GM20431 (cell line): ENCODE results near the gene HCN2.
"Not testable (repeated sequence)": the region's sequence is repeated elsewhere in the genome, so short reads cannot be mapped to it uniquely, and the experiment has no call there.

Experiments
- in situ Hi-C: fragments of 300-500 bp; cut with MseI, MboI; formaldehyde crosslinking; loops from one replicate; pipeline ENCODE4 v1.15.0; 2020; ENCODE audit warnings: low sequenced_read_pairs; ENCODE audit not compliant: unreplicated experiment

Gene HCN2

GRCh38 chr19:617551-618246 lies 28.0 kb downstream of the HCN2 start:
- in situ Hi-C loops: no loop called here

DNA sequence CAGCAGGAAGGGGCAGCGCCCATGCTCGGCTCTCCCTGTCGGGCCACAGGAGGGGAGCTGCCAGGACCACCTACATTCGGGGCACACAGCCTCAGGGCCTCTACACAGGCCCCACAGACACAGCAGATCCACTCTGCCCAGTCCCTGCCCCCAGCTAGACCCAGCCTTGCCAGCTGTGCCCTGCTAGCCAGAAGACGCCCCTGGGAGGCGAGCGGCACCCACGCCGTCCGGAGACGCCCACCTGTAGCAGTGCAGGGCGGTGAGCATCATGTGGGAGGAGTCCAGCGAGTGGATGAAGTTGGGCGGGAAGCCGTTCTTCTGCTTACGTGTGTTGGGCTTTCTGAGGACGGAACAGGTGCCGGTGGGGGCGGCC lies 28.6 kb downstream of the HCN2 start:
- in situ Hi-C loops: no loop called here

- in situ Hi-C loops: no loop called here
Observed at GRCh38 chr19:618674-619285, 29.1 kb downstream of the HCN2 start.

GRCh38 chr19:619286-620002 lies 29.8 kb downstream of the HCN2 start:
- in situ Hi-C loops: no loop called here

DNA sequence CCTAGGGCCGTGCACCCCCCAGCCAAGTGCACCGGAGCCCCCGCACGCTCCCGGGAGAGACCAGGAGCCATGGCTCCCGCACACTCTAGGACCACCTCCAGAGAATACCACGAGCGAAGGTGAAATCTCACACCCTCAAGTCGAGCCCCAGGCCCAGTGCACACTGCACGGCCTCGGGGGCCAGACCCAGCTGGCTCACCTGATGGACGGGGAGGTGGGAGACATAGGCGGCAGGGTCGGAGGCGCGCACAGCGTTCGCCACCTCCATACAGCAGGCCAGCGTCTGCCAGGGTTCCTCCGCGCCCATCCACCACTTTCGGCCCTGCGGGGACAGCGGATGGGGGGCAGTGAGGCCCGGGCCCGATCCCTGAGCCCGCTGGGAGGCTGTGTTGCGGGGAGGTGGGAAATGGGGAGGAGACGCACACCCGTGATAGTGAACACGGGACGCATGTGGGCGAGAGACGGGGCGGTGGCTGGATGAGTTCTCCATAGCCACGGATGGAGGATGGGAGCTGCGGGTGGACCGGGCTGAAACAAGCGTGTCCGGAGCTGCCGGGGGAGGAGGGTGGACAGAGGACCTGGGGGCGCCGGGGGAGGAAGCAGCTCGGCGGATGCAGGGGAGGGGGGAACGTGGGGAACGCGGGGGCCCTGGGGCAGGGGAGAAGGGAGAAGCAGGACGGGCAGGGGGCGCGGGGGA lies 30.6 kb downstream of the HCN2 start:
- in situ Hi-C loops: no loop called here

DNA sequence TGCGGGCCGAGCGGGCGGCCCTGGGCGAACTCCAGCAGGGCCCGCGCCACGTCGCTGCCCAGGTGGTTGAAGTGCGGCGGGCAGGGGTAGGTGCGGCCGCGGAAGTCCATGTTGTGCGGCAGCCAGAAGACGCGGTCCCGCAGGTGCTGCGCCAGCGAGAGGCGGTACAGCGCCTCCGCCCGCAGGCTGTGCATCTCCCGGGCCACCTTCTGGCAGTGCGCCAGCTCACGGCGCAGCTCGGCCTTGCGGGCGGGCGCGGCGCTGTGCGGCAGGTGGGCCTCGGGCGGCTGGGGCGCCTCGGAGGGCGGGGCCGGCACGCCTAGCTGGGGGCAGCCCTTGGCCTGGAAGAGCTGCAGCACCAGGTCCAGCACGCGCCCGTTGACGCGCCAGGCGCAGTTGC lies 31.5 kb downstream of the HCN2 start:
- in situ Hi-C loops: not testable (repeated sequence)

DNA sequence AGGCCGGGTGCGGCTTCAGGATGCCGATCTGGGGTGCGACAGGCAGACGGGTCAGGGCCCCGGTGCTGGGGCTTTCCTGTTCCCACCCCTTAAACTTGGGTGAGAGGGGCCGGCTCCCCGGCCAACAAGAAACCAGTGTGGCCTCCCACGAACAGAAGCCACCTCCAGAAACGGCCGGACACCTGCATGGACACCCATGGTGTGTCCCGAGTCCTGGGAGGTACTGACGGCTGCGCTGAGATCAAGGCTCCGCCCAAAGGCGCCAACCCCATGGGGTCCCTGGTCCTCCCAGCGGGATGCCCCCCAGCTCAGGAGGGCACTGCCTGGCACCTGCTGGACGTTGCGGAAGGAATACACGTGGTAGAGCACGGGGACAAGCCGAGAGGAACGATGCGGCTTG lies 32.1 kb downstream of the HCN2 start:
- in situ Hi-C loops: no loop called here

GRCh38 chr19:622666-623065 lies 33.0 kb downstream of the HCN2 start:
- in situ Hi-C loops: no loop called here

DNA sequence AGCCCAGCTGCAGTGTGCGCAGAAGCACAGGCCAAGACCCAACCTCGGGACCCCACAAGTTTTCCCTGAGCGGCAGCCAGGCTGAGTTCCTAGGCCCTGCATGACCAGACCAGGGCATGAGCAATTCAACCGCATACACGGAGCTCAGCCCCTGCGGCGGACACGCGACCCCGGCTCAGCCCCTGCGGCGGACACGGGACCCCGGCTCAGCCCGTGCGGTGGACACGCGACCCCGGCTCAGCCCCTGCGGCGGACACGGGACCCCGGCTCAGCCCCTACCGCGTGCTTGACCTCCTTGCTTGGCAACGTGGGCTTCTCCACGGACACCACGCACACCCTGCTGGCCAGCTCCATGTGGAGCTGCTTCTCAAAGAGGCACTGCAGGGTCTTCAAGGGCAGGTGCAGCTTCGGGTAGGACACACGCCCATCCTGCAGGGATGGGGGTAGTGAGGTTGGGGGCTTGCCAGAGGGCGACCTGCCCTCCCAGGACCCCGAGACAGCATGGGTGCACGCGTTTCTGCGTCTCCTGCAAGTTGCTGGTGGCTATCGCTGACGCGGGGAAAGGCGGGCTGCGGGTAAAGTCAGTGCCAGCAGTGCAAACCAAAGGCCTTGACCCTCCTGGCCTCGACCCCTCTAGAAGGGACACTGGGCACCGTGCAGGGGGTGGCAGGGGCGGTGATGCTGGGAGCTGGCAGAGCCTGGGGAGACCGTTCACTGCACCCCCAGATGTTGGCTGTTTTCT lies 33.7 kb downstream of the HCN2 start:
- in situ Hi-C loops: no loop called here

DNA sequence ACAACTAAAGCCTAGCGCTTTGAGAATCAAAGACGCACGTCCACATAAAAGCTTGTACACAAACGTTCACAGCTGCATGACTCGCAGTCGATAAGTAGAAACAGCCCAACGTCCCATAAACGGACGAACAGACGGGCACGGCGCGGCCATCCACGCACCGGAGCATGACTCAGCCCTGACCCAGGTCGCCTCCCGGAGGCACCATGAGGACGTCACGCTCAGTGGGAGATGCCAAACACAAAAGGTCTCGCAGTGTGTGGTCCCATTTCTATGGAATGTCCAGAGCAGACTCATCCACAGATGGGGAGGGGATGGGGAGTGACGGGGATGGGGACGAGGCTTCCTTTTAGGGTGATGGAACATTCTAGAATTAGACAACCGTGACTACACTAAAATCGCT lies 34.3 kb downstream of the HCN2 start:
- in situ Hi-C loops: no loop called here

GRCh38 chr19:624433-625109 lies 34.9 kb downstream of the HCN2 start:
- in situ Hi-C loops: no loop called here

GRCh38 chr19:625257-625656 lies 35.6 kb downstream of the HCN2 start:
- in situ Hi-C loops: no loop called here

- in situ Hi-C loops: not testable (repeated sequence)
Observed at GRCh38 chr19:626566-626965, 36.9 kb downstream of the HCN2 start.

GRCh38 chr19:628168-628567 lies 38.5 kb downstream of the HCN2 start:
- in situ Hi-C loops: no loop called here

DNA sequence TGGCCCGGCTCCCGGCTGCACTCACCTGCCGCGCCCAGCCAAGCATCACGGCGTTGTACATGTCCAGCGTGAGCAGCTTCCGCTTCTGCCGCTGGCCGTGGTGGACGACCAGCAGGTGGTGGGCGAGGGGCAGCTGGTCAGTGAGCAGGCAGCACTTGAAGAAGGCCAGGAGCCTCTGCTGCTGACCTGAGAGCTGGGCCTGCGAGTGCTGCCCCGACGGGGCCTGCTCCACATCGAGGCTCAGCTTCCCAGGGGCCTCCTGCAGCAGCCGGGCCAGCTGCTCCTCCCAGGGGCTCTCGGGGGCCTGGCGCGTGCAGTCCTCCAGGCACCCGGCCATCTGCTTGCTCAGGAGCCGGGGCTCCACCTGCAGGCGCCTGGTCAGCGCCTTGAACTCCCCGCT lies 39.8 kb downstream of the HCN2 start:
- in situ Hi-C loops: not testable (repeated sequence)

DNA sequence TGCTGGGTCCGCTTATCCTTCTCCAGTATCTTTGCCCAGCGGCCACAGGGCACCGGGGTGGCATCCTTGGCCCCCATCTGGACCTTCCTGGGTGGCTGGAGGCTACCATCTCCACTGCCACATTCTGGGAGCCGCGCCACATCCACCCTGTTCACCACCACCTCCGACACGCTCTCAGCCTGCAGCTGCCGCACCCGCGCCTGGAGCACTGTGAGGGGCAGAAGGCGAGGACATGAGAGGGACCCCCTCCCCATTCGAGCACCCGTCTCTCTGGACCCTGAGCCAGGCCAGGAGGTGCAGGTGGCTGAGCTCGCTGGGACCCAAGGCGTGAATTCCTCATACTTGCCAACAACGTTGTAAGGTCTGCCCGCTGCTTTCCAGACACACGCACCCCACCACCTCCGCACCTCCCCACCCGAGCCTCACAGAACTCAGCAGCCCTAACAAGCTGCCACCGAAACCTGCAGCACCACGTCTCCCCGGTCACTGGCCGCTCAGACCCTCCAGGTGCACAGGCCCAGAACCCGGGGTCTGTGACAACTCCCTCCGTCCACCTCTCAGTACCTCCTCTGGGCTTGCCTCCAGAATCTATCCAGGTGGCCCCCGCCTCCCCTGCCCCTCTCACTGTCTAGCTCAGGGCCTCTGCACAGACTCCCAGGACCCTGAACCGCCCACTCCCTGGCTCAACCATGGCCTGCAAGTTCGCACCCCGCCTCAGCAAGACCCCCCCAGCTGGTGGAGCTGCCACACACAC lies 40.5 kb downstream of the HCN2 start:
- in situ Hi-C loops: no loop called here

- in situ Hi-C loops: no loop called here
Observed at GRCh38 chr19:632579-633067, 42.9 kb downstream of the HCN2 start.

GRCh38 chr19:633068-633785 lies 43.5 kb downstream of the HCN2 start, which contains the start of gene POLRMT:
POLRMT (minus strand) TSS chr19:633537; CDS start chr19:633512, 25 bp downstream.
- in situ Hi-C loops: no loop called here
